NCI-H774 (cell line): ENCODE results near the gene TUBD1.

ENCODE experiments used
- DNase-seq: peaks from one replicate; lab custom pipeline; 2025; lab: John Stamatoyannopoulos, UW

The TUBD1 gene

DNA sequence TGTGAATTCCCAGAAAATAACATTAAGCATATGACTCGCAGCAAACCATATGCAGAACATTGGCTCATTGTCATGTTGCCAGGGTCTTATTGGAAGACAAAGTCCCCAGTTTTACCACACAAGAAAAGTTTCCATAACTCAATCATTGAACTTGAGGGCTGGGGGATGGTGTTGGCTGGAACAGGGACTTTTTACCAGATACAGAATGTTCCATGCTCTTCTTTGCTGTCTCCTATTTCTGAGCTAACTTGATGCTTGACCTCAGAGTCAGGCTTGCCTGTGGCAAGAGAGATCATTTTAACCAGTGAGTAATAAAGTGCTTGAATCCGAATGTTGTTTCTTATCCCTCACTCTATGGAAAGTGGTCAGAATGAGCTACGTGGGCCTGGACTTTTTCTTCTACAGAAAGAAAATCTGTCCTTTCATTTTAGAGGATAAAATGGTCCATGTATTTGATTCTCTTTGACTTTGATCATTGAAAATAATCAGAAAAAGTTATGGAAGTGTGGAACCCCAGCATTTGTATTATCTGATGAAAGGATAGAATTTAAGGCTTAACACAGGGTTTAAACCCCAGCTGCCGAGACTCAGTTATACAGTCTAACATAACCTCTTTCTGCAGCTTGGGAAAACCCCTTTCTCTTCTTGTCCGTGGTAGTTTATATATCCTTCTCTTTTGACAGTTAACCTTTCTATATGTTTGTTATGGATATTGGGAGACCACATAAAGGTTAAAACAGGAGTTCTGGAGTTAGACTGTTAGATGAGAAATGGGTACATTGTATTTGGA is 67.0 kb downstream of the TUBD1 start:
- DNase-seq: no peak

DNA sequence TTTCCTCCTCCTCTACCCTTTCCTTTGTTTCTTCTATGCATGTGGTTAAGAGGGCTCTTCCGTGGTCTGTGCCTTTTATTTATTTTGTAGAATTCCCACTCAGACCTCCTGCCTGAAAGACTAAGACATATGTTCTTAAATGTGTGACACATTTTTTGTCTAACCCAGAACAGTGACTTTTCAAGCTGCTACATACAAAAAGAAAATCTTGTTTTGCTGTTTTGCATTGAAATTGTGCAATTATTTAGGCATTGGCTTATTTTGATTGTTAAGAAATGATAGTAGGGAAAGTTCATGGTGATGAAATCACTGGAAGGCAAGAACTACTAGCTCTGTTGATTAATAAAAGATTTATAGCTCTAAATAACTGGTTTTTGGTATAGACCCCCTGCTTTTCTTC is 76.8 kb downstream of the TUBD1 start:
- DNase-seq: no peak

DNA sequence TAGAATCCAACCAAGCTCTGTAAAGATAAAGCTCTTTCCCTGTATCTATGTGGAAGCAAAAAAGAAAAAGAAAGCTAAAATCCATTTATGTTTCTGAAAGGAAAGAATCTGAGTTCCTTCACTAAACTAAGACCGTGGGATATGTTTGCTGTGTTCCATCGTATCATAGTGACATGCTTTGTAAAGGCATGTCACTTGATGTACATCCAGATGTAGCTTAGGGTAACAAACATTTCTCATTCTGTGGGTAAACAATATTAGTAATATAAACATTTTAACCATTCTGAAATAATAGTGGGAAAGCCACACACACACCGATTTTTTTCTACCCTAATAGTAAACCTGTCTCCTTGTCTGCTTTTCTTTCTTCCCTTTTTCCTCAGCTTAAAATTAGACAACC is 78.1 kb downstream of the TUBD1 start:
- DNase-seq: no peak

DNA sequence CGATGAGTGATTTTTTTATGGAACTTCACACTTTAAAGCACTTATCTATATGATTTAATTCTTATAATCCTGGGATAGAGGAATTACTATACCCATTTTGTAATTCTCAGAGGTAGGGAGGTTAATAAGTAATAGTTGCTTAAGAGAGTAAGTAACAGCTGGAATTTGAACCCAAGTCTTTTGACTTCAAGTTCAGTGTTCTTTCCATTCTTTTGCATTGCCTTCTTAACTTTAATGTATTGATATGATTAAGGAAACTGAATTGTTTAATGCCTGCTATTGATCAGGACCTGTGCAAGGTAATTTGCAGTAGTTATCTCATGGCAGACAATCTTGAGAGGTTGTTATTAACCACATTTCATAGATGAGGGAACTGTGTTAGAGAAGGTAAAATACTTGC is 78.5 kb downstream of the TUBD1 start:
- no peak for DNase-seq

DNA sequence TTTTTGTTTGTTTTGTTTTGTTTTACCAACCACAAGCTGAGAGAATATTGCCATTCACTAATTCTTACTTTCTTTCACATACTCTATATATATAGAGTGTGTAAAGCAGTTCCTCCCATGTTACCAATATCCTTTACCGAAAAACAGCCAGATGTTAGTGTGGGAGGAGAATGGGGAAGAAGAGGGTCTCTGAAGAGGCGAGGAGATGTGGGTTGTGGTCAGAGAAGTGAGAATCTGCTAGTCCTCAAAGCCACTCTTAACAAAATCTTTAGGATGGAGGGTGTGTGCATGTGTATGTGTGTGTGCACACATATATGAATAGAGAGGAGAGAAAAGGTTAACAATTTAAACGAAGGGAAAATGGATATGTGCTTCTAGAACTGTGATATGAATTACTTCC is 80.6 kb downstream of the TUBD1 start:
- no peak for DNase-seq

DNA sequence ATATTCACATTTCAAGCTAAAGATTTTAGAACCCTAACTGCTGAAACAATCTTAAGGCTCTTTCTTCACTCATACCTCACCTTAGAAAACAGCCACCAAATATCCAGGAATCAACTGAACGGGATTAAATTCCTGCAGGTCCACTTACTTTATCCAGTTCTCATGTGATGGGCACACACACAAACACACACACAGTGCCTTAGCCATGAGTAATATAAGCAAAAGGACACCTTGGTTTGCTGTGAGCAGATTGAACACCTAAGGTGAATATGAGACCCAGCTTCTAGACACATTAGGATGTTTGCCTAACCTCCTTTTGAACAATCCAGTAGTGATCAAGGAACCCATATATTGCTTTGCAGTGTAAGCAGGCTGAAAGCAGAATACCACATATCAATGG is 81.5 kb downstream of the TUBD1 start:
- DNase-seq: no peak

DNA sequence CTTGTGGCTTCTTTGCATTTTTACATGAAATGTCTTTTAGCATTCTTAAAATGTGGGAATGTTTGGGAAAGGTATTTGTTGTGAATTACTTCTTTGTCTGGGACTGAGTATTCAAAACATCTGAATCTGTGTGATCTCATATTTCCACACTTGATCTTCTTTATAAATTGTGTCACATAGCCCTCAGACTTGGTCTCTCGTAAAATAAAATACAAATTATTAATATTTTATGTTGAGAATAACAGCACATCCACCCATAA is 81.9 kb downstream of the TUBD1 start:
- no peak for DNase-seq
